Mesenchymal stem cell (in vitro differentiated cells and primary cell): ENCODE results near the gene CTDSPL2.
A peak's percentile ranks its signal among the peaks of the same experiment; 100 is the strongest.
"Not testable (repeated sequence)": the region's sequence is repeated elsewhere in the genome, so short reads cannot be mapped to it uniquely, and the experiment has no call there.

Experiments used
- DNase-seq: peaks from one replicate; pipeline ENCODE4 v3.0.0-alpha.2; 2013
- H2AFZ ChIP-seq: one replicate; pipeline ENCODE4 v1.6.1; 2013; ENCODE audit warnings: low read depth, mild to moderate bottlenecking, control low read depth, inconsistent platforms, low read length, moderate library complexity
- H2AK5ac ChIP-seq: 2 replicates; pipeline ENCODE4 v1.6.1; 2013; ENCODE audit warnings: low read length, moderate library complexity, mild to moderate bottlenecking, inconsistent platforms; ENCODE audit not compliant: severe bottlenecking
- H2BK120ac ChIP-seq: one replicate; pipeline ENCODE4 v1.6.1; 2013; ENCODE audit warnings: low read depth, mild to moderate bottlenecking, inconsistent platforms, low read length, moderate library complexity
- H2BK12ac ChIP-seq, 2 experiments: one replicate each; pipeline ENCODE4 v1.6.1; 2013; ENCODE audit warnings: inconsistent platforms in 2 of 2, low read length in 2 of 2, mild to moderate bottlenecking in 2 of 2, moderate library complexity in 2 of 2, control low read depth in 1 of 2
- H2BK15ac ChIP-seq: one replicate; pipeline ENCODE4 v1.6.1; 2013; ENCODE audit warnings: mild to moderate bottlenecking, low read depth, inconsistent platforms; ENCODE audit not compliant: poor library complexity, severe bottlenecking
- H2BK5ac ChIP-seq: 2 replicates; pipeline ENCODE4 v1.6.1; 2013; ENCODE audit warnings: low read depth, mild to moderate bottlenecking, low read length, control low read depth, inconsistent platforms; ENCODE audit not compliant: poor library complexity, severe bottlenecking
- H3K14ac ChIP-seq, 2 experiments: one replicate each; pipeline ENCODE4 v1.6.1; 2013; ENCODE audit warnings: inconsistent platforms in 2 of 2, low read length in 2 of 2, control low read depth in 1 of 2, mild to moderate bottlenecking in 1 of 2, moderate library complexity in 1 of 2
- H3K18ac ChIP-seq, 2 experiments: one replicate each; pipeline ENCODE4 v1.6.1; 2013; ENCODE audit warnings: inconsistent platforms in 2 of 2, low read length in 2 of 2, control low read depth in 1 of 2, low read depth in 1 of 2, mild to moderate bottlenecking in 1 of 2
- H3K23ac ChIP-seq, 2 experiments: one replicate each; pipeline ENCODE4 v1.6.1; 2013; ENCODE audit warnings: inconsistent platforms in 2 of 2, low read length in 2 of 2, mild to moderate bottlenecking in 2 of 2, moderate library complexity in 2 of 2, control low read depth in 1 of 2
- H3K27ac ChIP-seq: 2 replicates; pipeline ENCODE4 v1.5.1; 2013; ENCODE audit warnings: mild to moderate bottlenecking, moderate library complexity, low read length, control low read depth, inconsistent platforms; ENCODE audit not compliant: poor library complexity, severe bottlenecking
- H3K27me3 ChIP-seq, 2 experiments: 2 replicates each; pipeline versions ENCODE4 v1.6.1 to v1.7.0; 2013; ENCODE audit warnings: low read length in 2 of 2, mild to moderate bottlenecking in 2 of 2, moderate library complexity in 2 of 2, control low read depth in 1 of 2, inconsistent platforms in 1 of 2; ENCODE audit not compliant: control insufficient read depth in 1 of 2, insufficient read depth in 1 of 2
- H3K36me3 ChIP-seq, 2 experiments: 2 replicates each; pipeline versions ENCODE4 v1.6.1 to v1.7.0; 2013; ENCODE audit warnings: low read length in 2 of 2, control low read depth in 1 of 2, inconsistent platforms in 1 of 2, low read depth in 1 of 2, mild to moderate bottlenecking in 1 of 2; ENCODE audit not compliant: insufficient read depth in 2 of 2, control insufficient read depth in 1 of 2
- H3K4ac ChIP-seq, 2 experiments: one replicate each; pipeline ENCODE4 v1.6.1; 2013; ENCODE audit warnings: inconsistent platforms in 2 of 2, low read length in 2 of 2, mild to moderate bottlenecking in 2 of 2, moderate library complexity in 2 of 2, control low read depth in 1 of 2, low read depth in 1 of 2
- H3K4me1 ChIP-seq: 2 replicates; pipeline ENCODE4 v1.6.1; 2013; ENCODE audit warnings: low read depth, low read length, control low read depth; ENCODE audit not compliant: control insufficient read depth, insufficient read depth
- H3K4me2 ChIP-seq: 2 replicates; pipeline ENCODE4 v1.6.1; 2013; ENCODE audit warnings: low read length, mild to moderate bottlenecking, inconsistent platforms; ENCODE audit not compliant: poor library complexity, severe bottlenecking
- H3K4me3 ChIP-seq, 2 experiments: 2 replicates each; pipeline versions ENCODE4 v1.5.1 to v1.7.0; 2013; ENCODE audit warnings: low read length in 2 of 2, mild to moderate bottlenecking in 2 of 2, control low read depth in 1 of 2, low read depth in 1 of 2; ENCODE audit not compliant: insufficient read depth in 1 of 2
- H3K79me1 ChIP-seq: replicated peaks from 2 replicates; pipeline ENCODE4 v1.6.1; 2013; ENCODE audit warnings: mild to moderate bottlenecking, control low read depth, low read length, inconsistent platforms; ENCODE audit not compliant: poor library complexity, severe bottlenecking
- H3K9ac ChIP-seq: 2 replicates; pipeline ENCODE4 v1.7.0; 2013; ENCODE audit warnings: mild to moderate bottlenecking, low read length, moderate library complexity
- H3K9me3 ChIP-seq: 2 replicates; pipeline ENCODE4 v1.7.0; 2013; ENCODE audit warnings: mild to moderate bottlenecking, low read length; ENCODE audit not compliant: control insufficient read depth
- H4K8ac ChIP-seq: one replicate; pipeline ENCODE4 v1.6.1; 2013; ENCODE audit warnings: inconsistent platforms, mild to moderate bottlenecking, low read length, moderate library complexity
- H4K91ac ChIP-seq: one replicate; pipeline ENCODE4 v1.6.1; 2013; ENCODE audit warnings: mild to moderate bottlenecking, low read length, inconsistent platforms
- WGBS: methylation state at CpG from one replicate; pipeline ENCODE4 v1.1.7; 2013; ENCODE audit warnings: mixed read lengths; 5-methylcytosine and 5-hydroxymethylcytosine counted together

CTDSPL2 gene

DNA sequence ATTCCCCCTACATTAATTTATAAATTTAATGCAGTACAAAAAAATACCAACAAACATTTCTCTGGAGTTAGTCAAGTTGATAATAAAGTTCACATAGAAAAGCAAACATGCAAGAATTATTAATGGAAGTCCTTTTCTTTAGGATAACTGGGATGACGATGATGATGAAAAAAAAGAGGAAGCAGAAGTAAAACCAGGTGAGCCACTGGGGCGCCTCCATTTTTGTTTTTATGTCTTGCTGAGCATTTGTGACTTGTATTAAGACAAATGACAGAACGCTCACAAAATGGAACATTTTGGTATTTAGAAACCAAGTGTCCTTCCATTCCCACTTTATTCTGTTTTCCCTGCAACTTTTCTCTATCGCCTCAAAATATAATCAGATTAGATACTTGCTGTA, 123.3 kb downstream of the CTDSPL2 start:
- Histone ChIP-seq H3K79me1 (peaks cover 2% of the 10 kb centered on the region), H3K36me3 (peaks cover 27 to 60% of the 10 kb centered on the region in 2 experiments), H2BK5ac (no peak overlapping the region), H3K4me3 (no peak overlapping the region), H3K4me2 (no peak overlapping the region), H3K23ac (no peak overlapping the region), H3K9me3 (no peaks in the 10 kb centered on the region), H3K14ac (no peak overlapping the region), H2AFZ (no peak overlapping the region), H2BK15ac (no peak overlapping the region), H2BK120ac (no peak overlapping the region), H3K4ac (no peak overlapping the region), H3K4me1 (peaks cover 6% of the 10 kb centered on the region), H3K27ac (no peak overlapping the region), H4K8ac (no peak overlapping the region), H3K9ac (peak overlapping the region; percentile 54), H3K27me3 (no peaks in the 10 kb centered on the region), H2AK5ac (no peak overlapping the region), H2BK12ac (no peak overlapping the region), H4K91ac (no peak overlapping the region), H3K18ac (no peak overlapping the region)
- DNase-seq = no peak
- WGBS = 100% methylated on average over 2 of the region's 4 CpGs

GRCh38 chr15:44554934-44555723, 127.7 kb downstream of the CTDSPL2 start:
- no peak overlapping the region for H3K4me2 ChIP-seq
- WGBS = 100% methylated on average over 2 of the region's 4 CpGs
- no peak overlapping the region for H2BK120ac ChIP-seq
- no peak overlapping the region for H3K9ac ChIP-seq
- peak overlapping the region; percentile 2 for H3K27ac ChIP-seq
- H3K36me3 ChIP-seq = peaks cover 48 to 86% of the 10 kb centered on the region in 2 experiments
- H3K9me3 ChIP-seq = no peaks in the 10 kb centered on the region
- H2BK15ac ChIP-seq = no peak overlapping the region
- no peak overlapping the region for H4K8ac ChIP-seq
- peaks cover 16% of the 10 kb centered on the region for H3K79me1 ChIP-seq
- H3K4me1 ChIP-seq = peaks cover 7% of the 10 kb centered on the region
- H3K27me3 ChIP-seq = no peaks in the 10 kb centered on the region
- no peak overlapping the region for H3K14ac ChIP-seq
- no peak overlapping the region for H2AFZ ChIP-seq
- no peak overlapping the region for H3K18ac ChIP-seq
- no peak overlapping the region for H3K4me3 ChIP-seq
- no peak overlapping the region for H2BK12ac ChIP-seq
- no peak overlapping the region for H3K4ac ChIP-seq
- DNase-seq = no peak
- H2AK5ac ChIP-seq = no peak overlapping the region
- H2BK5ac ChIP-seq = no peak overlapping the region
- H4K91ac ChIP-seq = no peak overlapping the region
- no peak overlapping the region for H3K23ac ChIP-seq

DNA sequence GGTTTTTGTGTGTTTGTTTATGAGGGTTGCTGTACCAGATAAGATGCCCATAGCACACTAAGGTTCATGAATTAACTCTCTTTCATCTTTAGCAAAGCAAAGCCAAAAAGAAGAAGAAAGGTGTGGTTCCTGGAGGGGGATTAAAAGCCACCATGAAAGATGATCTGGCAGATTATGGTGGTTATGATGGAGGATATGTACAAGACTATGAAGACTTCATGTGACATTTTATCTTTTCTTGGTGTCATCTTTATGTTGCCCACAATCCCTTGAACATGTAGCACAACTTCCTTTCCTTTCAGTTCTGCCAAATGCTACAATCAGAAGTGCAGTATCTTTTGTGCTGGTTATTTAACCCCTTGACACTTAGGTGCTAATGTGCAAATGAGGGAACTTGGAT, 133.5 kb downstream of the CTDSPL2 start:
- not testable (repeated sequence) for H3K9ac ChIP-seq
- H3K9me3 ChIP-seq = peaks cover 16% of the 10 kb centered on the region

GRCh38 chr15:44565387-44566154, 138.1 kb downstream of the CTDSPL2 start:
- H3K4me2 ChIP-seq = no peak overlapping the region
- H3K79me1 ChIP-seq = peaks cover 14% of the 10 kb centered on the region
- no peak overlapping the region for H2BK120ac ChIP-seq
- H3K14ac ChIP-seq = no peak overlapping the region
- H3K4me3 ChIP-seq = no peak overlapping the region
- no peak overlapping the region for H3K23ac ChIP-seq
- H4K91ac ChIP-seq = no peak overlapping the region
- H4K8ac ChIP-seq = no peak overlapping the region
- DNase-seq = no peak
- H3K18ac ChIP-seq = no peak overlapping the region
- H3K36me3 ChIP-seq = peaks cover 53 to 96% of the 10 kb centered on the region in 2 experiments
- no peak overlapping the region for H3K9ac ChIP-seq
- no peak overlapping the region for H3K27ac ChIP-seq
- H2AFZ ChIP-seq = no peak overlapping the region
- H3K9me3 ChIP-seq = peaks cover 22% of the 10 kb centered on the region
- no peak overlapping the region for H2AK5ac ChIP-seq
- no peaks in the 10 kb centered on the region for H3K27me3 ChIP-seq
- H3K4ac ChIP-seq = no peak overlapping the region
- no peak overlapping the region for H2BK12ac ChIP-seq
- no peak overlapping the region for H2BK5ac ChIP-seq
- WGBS = 99% methylated on average over 8 of the region's 8 CpGs
- no peak overlapping the region for H2BK15ac ChIP-seq
- H3K4me1 ChIP-seq = peaks cover 2% of the 10 kb centered on the region

More for the DNA sequence above, 133.5 kb downstream of the CTDSPL2 start:
- H4K91ac ChIP-seq, H3K4me2 ChIP-seq, H2AK5ac ChIP-seq, H3K18ac ChIP-seq, H2AFZ ChIP-seq, H2BK120ac ChIP-seq, H4K8ac ChIP-seq, H3K27me3 ChIP-seq, DNase-seq, H3K4me1 ChIP-seq, H3K14ac ChIP-seq, H2BK12ac ChIP-seq, H3K23ac ChIP-seq, H3K4ac ChIP-seq, H2BK15ac ChIP-seq, H2BK5ac ChIP-seq, H3K4me3 ChIP-seq, H3K27ac ChIP-seq: not testable (repeated sequence)
- Histone ChIP-seq H3K36me3 (peaks cover 49 to 94% of the 10 kb centered on the region in 2 experiments), H3K79me1 (peaks cover 19% of the 10 kb centered on the region)
